Epithelial cell of esophagus (primary cell): Measurements from ENCODE around the gene PIP5K1C.
"Not testable (repeated sequence)": the region's sequence is repeated elsewhere in the genome, so short reads cannot be mapped to it uniquely, and the experiment has no call there.

Experiments used
- DNase-seq: peaks from one replicate; pipeline ENCODE4 v3.0.0; 2010; ENCODE audit warnings: low read depth
- H3K4me3 ChIP-seq: 2 replicates; pipeline ENCODE4 v1.5.1; 2011; ENCODE audit warnings: mild to moderate bottlenecking, low read length, control low read depth
- TF ChIP-seq, protein P1 (sequence below): IDR thresholded peaks from 2 replicates; pipeline ENCODE4 v1.5.1; 2011; ENCODE audit warnings: low read depth, mild to moderate bottlenecking, low read length, control low read depth, inconsistent platforms; ENCODE audit not compliant: insufficient read depth; ENCODE audit errors: missing control alignments

The PIP5K1C gene

DNA sequence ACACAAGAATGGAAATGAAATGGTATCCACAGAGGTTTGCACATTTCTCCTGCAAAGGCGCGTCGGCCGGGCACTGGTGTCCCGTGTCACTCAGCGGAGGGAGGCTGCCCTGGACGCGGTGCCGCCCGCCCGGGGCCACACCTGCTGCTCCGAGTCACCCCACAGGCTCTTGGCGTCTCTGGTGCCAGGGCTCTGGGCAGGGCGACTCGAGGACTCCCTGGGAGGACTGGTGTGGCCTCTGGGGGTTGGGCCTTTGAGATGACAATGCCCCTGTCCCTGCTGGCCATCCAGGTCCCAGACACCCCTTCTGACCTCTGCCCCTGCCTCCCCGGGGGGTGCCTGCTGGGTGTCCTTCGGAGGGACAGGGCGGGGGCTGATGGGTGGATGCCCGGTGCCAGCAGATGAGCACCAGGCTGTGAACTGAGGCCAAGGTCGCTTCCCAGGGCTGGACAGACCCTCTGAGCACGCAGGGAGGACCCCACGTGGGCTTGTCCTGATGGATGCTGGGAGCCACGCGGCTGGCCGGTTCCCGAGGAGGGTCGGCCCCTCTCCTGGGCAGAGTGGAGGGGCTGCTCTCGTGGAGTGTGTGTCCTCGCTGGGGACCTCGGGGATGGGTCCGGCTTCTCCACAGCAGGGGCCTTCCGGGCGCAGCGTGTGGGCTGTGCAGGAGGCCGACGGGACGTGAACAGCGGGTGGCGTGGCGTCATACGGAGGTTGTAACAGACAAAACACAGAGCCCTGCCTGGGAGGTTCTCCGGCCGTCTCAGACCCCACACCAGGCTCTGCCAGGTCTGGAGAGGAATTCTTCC, 69.0 kb downstream of the PIP5K1C start:
- no peak for DNase-seq
- no peak overlapping the region for H3K4me3 ChIP-seq
- TF ChIP-seq, protein P1, sequence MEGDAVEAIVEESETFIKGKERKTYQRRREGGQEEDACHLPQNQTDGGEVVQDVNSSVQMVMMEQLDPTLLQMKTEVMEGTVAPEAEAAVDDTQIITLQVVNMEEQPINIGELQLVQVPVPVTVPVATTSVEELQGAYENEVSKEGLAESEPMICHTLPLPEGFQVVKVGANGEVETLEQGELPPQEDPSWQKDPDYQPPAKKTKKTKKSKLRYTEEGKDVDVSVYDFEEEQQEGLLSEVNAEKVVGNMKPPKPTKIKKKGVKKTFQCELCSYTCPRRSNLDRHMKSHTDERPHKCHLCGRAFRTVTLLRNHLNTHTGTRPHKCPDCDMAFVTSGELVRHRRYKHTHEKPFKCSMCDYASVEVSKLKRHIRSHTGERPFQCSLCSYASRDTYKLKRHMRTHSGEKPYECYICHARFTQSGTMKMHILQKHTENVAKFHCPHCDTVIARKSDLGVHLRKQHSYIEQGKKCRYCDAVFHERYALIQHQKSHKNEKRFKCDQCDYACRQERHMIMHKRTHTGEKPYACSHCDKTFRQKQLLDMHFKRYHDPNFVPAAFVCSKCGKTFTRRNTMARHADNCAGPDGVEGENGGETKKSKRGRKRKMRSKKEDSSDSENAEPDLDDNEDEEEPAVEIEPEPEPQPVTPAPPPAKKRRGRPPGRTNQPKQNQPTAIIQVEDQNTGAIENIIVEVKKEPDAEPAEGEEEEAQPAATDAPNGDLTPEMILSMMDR = no peak

DNA sequence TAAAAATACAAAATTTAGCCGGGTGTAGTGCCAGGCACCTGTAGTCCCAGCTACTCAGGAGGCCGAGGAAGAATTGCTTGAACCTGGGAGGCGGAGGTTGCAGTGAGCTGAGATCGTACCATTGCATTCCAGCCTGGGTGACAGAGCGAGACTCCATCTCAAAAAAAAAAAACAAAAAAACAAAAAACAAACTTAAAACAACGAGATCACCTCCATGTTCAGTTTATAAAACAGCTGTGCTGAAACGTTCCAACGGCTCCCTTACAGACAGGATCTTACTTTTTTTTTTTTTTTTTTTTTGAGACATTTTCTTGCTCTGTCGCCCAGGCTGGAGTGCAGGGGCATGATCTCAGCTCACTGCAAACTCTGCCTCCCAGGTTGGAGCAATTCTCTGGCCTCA, 71.5 kb downstream of the PIP5K1C start:
- H3K4me3 ChIP-seq, DNase-seq: not testable (repeated sequence)

DNA sequence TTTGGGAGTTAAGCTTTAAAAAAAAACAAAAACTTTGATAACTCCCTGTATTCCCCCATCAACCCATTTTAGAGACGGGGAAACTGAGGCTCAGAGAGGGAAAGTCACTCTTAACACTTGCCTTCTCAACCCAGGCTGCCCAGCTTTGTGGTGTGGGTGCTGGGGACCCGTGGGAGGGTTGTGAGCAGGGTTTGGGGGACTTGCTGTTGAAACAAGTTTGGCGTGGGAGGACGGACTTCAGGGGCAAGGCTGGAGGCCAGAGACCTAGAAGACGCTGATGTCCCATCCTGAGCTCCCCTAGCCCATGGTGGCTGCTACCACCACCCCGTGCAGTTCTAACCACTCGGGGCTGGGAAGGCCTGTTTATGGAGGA, 72.9 kb downstream of the PIP5K1C start:
- no peak overlapping the region for H3K4me3 ChIP-seq
- no peak for DNase-seq
- TF ChIP-seq, protein P1 = no peak

DNA sequence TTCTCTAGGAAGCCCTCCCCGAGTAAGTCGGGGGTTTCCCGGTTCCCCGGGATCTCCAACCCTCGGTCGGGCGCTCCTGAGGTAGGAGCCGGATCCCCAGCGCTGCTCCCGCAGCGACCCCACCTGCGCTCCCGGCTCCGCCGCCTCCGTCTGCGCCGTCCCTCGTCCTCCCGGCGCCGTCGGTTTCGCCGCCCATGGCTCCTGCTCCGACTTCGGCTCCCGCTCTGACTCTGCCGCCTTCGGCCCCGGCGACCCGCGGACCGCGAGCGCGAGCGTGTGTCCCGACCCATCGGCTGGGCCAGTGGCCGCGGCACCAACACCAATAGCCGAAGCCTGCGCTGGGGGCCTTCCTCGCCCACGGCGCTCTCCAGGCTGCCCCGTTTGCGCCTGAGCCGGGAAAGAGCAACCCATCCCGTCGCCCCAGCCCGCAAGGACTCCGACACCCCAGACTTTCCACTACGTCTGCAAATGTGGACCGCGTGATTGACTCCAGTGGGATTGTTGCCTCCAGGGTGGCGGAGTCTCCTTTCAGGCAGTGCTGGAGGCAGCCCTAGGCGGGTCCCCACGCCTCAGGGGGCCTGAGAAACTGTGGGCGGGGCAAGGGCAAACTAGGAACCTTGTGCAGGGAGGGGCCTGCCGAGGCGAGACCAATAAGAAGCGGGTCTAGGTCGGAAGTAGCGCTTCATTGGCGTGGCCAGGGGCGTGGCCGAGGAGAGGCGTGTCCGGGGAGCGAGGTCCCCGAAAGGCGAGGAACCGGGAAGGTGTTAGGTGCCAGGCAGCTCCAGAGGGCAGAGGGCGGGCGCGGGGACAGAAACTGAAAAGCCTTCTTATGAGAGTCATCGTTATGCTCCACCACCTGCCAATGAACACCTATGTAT, 73.6 kb downstream of the PIP5K1C start, which contains the start of gene CACTIN:
CACTIN (minus strand) TSS at position 318 of the 878 bp plus-strand sequence; CDS start at position 290, 28 bp downstream.
- H3K4me3 ChIP-seq = peak within 1 kb of the TSS; percentile 96
- TF ChIP-seq, protein P1 = no peak
- peak; percentile 98 for DNase-seq

DNA sequence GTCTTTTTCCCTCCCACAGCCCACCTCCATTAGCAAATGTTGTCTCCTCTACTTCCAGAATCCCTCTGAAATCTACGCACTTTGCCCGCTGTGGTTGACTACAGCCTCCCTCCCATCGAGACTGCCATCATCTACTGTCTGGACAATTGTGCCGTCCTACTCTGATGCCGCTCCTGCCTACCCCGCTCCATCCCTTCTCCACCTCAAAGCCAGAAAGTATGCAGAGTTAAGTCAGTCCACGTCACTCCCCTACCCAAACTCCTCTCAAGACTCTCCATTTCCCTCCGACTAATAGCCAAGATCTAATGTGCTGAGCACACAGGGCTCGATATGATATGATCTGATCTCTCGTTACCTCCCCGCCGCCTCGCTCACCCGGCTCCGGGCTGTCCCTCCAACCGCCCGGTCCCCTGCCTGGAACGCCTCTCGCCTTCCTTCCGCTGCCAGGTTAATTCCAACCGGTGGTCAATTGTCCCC, 74.2 kb downstream of the PIP5K1C start:
- H3K4me3 ChIP-seq = peak overlapping the region; percentile 96
- TF ChIP-seq, protein P1 = no peak
- peak; percentile 12 for DNase-seq

DNA sequence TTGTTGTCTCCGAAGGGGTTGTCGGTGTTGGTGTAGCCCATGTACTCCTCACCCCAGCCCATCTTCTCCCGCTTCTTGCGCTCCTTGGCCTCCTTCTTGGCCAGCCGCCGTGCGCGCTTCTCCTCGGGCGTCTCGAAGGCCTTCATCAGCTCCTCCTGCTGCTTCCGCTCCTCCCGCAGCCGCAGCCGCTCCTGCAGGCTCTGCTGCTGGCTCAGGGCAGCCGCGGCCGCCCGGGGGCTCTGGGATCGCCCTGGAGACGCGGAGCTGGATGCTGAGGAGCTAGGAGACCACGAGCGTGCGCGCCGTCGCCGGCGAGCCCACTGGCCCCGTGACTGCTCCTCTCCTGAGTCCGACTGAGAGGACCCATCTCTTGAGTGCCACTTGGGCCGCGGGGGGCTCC, 76.6 kb downstream of the PIP5K1C start:
- TF ChIP-seq, protein P1 = no peak
- no peak overlapping the region for H3K4me3 ChIP-seq
- no peak for DNase-seq

DNA sequence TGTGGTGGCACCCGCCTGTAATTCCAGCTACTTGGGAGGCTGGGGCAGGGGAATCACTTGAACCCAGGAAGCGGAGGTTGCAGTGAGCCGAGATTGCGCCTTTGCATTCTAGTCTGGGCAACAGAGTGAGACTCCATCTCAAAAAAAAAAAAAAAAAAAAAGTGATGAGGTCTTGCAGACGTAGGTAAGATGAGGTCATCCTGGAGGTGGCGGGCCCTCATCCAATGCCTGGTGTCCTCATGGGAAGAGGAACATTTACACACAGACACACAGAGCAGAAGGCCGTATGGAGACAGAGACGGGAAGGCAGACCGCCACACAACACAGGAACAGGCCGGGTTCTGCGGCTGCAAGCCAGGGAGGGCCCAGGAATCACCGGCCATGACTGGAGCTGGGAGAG, 78.0 kb downstream of the PIP5K1C start:
- no peak for DNase-seq
- TF ChIP-seq, protein P1 = no peak
- no peak overlapping the region for H3K4me3 ChIP-seq
